Stimulated activated CD8-positive, alpha-beta memory T cell treated with anti-CD3 and anti-CD28 coated beads, Interleukin-15, amount 100 ng/mL, for 4 hours (primary cell): ENCODE data around the gene ZNF70.
"Not testable (repeated sequence)": the region's sequence is repeated elsewhere in the genome, so short reads cannot be mapped to it uniquely, and the experiment has no call there.

ENCODE experiments used
- DNase-seq, 2 donors: peaks; one replicate each; pipeline ENCODE4 v3.0.0-alpha.2; 2020; ENCODE audit warnings: low read depth in 2 of 2

Gene ZNF70

DNA sequence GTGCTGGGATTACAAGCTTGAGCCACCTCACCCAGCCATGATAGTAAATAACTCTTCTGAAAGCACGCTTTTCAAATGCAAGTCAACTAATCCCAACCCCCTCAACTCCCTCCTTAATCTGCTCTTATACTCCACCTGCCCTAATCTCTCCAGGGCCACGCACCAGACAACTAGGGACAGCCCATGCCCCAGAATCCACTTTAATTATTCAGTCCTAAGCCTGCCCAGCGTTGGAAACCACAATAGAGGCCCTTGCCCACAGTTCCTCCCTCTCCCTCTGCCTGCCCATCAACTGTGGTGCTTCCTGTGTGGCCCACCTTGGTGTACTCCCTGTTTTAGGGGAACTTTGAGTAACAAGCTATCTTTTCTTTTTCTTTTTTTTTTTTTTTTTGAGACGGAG, 6.0 kb upstream of the ZNF70 start:
- DNase-seq, result no peak

- DNase-seq, result no peak
Measured at GRCh38 chr22:23755711-23756110, 4.8 kb upstream of the ZNF70 start.

- no peak for DNase-seq
Measured at GRCh38 chr22:23754980-23755636, 4.2 kb upstream of the ZNF70 start.

DNA sequence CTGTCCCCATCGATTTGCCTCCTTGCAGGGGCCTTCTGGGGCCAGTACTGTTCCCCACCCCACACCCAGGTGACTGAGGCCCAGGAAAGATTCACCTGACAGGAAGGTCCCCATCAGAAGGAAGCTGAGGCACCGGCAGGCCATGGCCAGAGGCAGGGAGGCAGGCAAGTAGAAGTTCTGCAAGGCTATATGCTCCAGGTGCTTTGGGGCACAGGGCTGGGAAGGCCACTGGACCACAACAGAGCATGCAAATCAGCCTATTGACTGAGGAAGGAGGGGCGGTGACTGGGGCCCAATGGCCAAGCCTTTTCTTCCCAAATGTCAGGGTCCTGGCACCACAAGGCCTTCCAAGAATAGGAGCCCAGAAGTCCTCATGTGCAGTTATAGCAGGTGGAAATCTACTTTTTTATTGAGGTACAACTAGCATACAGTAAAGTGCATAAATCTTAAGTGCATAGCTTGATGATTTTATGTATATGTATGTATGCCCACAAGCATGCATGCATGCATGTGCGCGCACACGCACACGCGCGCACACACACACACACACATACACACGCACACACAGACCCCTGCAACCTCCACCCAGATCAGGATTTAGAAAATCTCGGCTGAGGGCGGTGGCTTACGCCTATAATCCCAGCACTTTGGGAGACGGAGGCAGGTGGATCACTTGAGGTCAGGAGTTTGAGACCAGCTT, 3.5 kb upstream of the ZNF70 start, which contains the start of gene VPREB3:
Gene VPREB3, minus strand, starts transcription at position 206 of the 700 bp plus-strand sequence. Its CDS starts 62 bp downstream, at position 144.
- DNase-seq, result no peak

DNA sequence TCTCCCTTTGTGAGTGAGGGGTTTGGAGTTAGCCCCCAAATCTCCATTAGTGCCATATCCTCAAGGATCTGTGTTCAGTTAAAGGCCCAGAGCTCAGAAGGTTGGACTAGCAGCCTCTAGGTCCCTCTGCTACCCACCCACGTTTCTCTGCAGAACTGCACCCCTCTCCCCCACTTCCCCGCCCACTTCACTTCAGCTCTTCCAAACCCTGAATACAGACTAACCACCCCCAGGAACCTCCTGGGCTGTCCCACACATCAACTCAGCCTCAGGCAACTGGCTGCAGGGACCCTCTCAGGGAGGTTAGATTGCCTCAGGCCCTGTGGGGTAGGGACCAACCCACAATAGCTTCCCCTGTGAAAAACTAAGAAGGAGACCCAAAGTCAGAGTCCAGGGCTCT, 2.5 kb upstream of the ZNF70 start:
- DNase-seq, result no peak

DNA sequence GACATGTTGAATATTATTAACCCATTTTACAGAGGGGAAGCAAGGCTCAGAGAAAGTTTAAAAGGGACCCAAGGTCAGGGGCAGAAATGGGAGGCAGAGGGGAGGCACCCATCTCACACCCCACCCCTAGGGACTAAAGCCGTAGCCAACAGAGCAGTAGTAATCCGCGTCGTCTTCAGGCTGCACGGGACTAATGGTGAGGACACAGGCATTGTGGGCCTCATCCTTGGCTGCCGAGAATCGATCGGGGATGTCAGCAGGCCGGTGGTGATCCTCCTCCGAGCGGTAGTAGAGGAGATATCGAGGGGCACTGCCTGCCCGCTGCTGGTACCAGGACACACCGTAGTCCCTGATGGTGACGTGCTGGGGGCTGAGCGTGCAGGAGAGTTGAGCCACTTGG, 1.8 kb upstream of the ZNF70 start:
- DNase-seq, result no peak

- DNase-seq, result no peak
Measured at GRCh38 chr22:23752090-23752691, 1.3 kb upstream of the ZNF70 start.

- no peak for DNase-seq
Measured at GRCh38 chr22:23751441-23751996, 607 bp upstream of the ZNF70 start.

DNA sequence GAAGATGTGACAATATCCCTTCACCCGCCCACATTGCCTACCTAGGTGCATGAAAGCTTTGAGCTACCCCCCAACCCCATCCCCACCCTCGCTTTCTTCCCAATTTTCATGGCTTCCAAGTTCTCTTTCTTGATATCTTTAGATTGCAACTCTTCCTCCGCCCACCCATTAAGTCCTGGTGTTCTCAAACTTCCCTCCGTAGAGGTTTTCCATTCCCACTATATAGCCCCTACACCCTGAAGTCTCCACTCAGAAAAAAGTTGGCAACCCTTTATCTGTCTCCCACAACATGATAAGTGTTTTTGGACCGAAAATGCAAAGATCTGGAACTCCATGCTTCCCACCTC, 572 bp downstream of the ZNF70 start:
- no peak for DNase-seq

GRCh38 chr22:23749841-23750301, 1.0 kb downstream of the ZNF70 start:
- no peak for DNase-seq

GRCh38 chr22:23745791-23746190, 5.1 kb downstream of the ZNF70 start:
- DNase-seq, result no peak

DNA sequence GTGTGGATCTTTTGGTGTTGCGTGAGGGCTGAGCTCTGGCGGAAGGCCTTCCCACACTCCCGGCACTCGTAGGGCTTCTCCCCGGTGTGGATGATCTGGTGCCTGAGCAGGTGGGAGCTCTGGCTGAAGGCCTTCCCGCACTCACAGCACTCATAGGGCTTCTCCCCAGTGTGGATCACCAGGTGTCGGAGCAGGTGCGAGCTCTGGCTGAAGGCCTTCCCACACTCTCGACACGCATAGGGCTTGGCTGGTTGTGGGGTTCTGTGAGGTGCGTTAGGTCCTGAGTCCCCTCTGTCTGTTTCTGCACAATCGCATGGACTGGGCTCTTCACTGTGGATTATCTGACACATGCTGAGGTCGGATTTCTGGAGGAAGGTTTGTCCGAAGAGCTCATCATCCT, 6.4 kb downstream of the ZNF70 start:
- no peak for DNase-seq

DNA sequence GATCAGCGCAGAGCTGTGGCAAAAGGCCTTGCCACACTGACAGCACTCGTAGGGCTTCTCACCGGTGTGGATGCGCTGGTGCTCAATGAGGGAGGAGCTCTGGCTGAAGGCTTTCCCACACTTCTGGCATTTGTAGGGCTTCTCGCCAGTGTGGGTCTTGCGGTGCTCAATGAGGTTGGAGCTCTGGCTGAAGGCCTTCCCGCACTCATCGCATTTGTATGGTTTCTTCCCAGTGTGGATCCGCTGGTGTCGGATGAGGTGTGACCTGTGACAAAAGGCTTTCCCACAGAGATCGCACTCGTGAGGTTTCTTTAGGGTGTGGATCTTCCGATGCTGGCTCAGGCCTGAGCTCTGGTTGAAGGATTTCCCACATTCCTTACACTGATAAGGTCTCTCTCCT, 6.9 kb downstream of the ZNF70 start:
- no peak for DNase-seq

- DNase-seq, result no peak
Measured at GRCh38 chr22:23743303-23743705, 7.6 kb downstream of the ZNF70 start.

DNA sequence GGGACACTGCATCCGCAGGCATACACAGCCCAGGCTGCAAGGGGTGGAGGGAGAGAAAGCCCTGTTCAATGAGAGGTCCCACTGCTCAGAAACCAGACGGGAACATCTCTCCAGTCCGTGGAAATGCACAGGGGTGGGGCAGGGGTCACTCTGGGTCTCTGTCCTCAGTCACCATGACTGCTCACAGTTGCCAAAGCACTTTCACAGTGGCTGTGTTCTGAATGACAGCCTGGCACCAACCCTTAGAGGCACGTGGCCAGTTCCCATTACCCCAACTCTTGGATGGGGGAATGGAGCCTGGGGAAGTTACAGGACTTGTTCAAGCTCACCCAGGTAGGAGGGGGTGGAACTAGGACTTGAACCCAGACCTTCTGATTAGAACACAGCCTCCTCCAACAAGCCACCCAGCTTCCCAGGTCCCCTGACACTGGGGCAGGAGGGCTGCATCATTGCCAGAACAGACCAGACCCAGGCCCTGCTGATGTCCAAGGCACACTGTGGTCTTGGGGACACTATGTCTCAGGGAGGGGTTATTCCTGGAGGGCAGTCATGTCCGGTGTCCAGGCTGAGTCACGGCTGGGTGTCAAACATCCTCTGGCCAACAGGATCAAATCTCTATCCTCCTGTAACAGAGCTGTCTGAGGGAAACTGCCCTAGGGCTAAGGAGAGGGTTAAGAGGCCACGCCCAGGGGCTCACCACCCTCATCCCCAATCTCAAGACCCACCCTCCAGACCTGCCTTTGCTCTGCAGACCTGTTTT, 8.2 kb downstream of the ZNF70 start:
- DNase-seq, result no peak

DNA sequence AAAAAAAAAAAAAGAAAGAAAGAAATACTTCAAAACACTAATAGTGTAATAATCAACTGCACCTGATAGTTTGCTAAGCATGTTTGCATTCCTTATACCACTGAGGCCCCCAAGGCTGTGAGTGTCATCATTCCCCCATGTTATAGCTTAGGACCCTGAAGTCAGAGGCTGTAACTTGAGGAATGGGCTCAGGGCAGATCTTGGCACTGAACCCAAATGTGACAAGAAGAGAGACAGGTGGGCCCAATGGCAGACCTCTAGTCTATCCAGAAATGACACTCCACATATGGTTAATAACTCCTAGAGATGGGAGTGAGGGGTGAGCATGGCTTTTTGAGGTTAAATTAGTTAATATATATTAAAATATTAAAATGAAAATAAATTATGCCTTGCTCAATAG, 13.2 kb downstream of the ZNF70 start:
- no peak for DNase-seq

DNA sequence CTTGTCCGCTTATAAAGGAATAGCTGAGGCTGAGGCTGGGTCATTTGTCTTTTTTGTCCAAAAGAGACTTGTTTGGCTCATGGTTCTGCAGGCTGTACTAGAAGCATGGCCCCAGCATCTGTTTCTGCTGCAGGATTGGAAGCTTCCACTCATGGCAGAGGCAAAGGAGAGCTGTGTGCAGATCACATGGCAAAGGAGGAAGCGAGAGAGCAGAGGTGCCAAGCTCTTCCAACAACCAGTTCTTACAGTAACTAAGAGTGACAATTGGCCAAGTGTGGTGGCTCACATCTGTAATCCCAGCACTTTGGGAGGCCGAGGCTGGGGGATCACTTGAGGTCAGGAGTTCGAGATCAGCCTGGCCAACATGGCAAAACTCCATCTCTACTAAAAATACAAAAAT, 22.8 kb downstream of the ZNF70 start:
- not testable (repeated sequence) for DNase-seq

GRCh38 chr22:23722724-23723123, 28.2 kb downstream of the ZNF70 start:
- no peak for DNase-seq

DNA sequence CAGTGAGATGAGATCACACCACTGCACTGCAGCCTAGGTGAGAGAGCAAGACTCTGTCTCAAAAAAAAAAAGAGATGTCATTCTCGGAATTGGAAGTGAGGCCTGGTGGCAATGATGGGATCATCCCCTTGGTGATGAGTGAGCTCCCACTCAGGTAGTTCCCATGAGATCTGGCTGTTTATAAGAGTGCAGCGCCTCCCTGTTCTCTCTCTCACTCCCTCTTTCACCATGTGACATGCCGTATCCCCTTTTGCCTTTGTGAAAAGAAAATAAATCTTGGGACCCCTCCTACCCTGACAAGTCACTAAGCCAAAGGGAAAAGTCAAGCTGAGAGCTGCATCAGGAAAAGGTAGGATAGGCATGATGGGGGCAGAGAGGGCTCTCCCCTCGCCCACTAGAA, 28.8 kb downstream of the ZNF70 start:
- no peak for DNase-seq

DNA sequence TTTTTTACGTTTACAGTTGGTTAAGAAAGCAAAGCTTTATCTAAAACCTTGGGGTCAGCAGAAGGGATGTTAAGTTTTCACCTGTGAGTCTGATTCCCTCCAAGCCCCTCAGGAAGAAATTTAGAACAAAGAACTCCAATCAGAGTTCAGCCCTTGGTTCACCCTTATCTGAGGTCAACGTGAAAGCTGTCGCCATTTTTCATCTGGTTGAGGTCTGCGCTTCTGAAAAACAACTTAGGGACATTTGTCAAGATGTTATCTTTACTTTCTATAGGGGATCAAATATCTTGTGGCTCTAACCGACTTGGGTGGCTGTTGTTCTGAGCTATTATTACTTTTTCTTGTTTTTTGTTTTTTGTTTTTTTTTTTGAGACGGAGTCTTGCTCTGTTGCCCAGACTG, 30.1 kb downstream of the ZNF70 start:
- no peak for DNase-seq

GRCh38 chr22:23718371-23719165, 32.3 kb downstream of the ZNF70 start:
- no peak for DNase-seq
